GM18517 (cell line): Measurements from ENCODE around the gene RAB3C.

Experiments
- ATAC-seq: cut with Tn5 transposase; IDR thresholded peaks from one replicate; pipeline ENCODE4 v1.9.1; 2021; ENCODE audit warnings: mild to moderate bottlenecking, moderate library complexity; ENCODE audit not compliant: unreplicated experiment

The RAB3C gene

GRCh38 chr5:58813855-58814254, 231.0 kb downstream of the RAB3C start:
- no peak for ATAC-seq

DNA sequence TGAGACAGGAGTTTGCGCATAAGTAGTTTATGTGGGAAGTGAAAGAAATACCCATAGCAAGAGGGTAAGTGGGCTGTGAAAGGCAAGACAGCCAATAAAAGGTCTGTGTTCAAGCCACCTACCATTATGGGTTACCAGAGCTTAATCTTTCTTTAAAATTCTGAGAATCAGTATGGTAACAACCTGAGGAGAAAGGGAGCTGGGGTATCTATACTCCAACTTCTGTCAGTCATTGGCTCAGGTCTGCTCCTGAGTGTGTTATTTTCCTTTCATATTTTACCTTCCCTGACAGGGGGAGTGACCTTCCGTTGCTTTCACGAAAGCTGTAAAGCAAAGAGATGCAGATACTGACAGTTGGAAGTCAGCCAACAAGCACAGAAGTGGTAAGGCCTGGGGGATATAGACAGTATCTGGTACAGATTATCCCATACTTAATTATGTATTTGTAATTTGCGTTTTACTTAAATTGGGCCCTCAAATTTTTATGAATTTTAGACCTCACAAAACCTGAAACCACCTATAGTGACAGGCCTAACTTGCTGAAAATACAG, 233.4 kb downstream of the RAB3C start:
- ATAC-seq: no peak

DNA sequence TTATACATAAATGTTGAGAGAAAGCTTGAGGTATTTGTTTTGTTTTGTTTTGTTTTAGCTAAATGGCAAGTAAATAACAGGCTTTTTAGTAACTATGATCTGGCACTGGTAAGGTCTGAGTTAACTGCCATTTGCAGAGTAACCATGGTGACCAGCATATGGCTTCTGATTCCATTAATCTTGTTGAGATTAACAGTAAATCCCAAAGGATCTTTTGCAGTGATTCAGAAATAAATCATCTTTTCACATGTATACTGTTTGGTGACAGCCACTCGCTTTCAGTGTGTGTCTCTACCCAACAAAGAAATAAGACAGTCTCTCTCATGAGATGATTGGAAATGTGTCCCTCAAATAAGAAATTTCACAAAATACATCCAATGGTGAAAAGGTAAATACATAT, 235.6 kb downstream of the RAB3C start:
- no peak for ATAC-seq

GRCh38 chr5:58825441-58825840, 242.6 kb downstream of the RAB3C start:
- ATAC-seq: no peak

DNA sequence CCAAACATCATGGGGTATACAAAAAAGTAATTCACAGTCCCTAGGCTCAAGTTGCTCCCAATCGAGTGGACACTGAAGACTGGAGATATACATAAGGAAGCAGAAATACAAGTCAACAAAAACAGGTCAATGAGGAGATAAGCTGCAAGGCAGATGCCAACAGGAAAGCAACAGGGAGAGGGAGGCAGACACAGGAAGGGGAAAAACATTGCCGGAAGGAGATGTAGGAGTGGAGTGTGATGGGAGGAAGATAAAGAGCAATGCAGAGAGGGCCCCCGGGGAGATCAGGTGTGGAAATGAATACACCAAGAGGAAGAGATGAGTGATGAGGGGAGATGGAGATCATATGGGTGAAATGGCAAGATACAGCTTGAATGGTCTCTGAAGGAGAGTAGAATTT, 243.0 kb downstream of the RAB3C start:
- ATAC-seq: no peak

GRCh38 chr5:58827463-58827862, 244.6 kb downstream of the RAB3C start:
- ATAC-seq: no peak

DNA sequence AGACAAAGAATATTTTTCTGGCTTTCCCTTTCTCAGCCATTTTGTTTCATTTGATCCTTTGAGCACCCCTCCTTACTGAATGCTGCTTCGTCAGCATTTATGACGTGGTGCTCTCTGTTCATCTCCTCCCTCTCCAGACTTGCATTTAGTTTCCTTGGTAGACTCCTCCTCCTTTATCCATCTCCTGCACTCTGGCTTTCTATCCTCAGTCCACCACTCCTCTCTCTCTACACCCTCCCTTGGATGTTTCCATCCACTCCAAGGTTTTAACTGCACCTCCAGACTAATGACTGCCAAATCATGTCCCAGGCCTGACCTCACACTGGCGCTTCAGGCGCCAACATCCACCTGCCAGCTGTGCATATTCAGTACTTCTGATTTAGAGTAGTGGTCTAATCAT, 245.4 kb downstream of the RAB3C start:
- no peak for ATAC-seq

DNA sequence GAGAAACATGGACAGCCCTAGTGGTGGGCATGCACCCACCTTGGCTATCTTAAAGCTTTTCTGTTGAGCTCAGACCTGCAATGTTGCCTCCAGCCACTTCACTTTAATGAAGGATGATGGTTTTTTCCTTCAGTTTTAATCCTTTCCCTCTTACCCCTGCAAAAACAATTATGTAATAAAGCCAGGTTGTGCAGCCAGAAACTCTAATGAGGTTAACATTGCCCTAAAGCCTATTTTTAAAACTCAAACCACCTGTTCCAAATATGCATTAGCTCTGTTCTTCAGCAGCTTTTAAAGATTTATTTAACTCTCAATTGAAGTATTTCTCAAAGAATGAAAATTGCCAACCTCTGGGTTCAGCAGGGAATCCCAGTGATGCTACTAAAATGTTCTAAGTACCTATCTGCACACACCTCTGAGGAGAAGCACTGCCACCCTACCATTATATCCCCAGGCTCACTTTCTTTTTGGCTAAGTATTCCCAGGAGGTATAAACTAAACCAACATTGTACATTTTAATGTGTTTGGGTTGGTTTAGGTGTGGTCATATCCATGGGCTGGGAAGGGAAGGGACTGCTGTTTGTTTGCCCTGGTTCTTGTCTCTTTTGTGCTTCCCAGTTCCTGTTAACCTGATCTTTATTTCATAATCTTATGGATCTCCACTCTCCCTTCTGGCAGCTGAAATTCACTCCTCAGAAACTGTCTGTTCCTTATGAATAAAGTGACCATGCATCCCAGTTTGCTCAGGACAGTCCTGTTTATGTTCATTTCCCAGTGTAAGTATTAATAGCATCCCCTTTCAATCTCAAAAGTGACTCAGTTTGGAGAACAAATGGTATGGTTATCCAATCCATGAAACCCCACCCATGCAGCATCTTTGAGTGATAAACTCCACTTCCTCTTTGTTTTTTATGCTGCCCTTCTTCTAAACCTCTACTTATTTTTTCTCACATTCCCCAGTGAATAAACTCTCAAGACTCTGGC, 251.7 kb downstream of the RAB3C start:
- ATAC-seq: no peak

DNA sequence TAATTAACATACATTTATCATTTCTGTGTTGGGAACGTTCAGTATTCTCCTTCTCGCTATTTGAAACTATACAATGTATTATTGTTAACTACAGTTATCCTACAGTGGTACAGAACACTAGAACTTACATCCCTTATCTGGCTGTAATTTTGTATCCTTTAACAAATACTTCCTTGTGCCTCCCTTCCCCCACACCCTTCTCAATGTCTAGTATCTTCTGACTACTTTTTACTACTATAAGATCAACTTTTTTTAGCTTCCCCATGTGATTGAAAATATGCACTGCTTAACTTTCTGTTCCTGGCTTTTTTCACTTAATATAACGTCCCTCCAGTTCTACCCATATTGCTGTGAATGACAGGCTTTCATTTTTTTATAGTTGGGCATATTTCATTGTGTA, 253.5 kb downstream of the RAB3C start:
- no peak for ATAC-seq

- ATAC-seq: no peak
Observed at GRCh38 chr5:58838729-58839128, 255.9 kb downstream of the RAB3C start.

GRCh38 chr5:58842852-58843251, 260.0 kb downstream of the RAB3C start:
- ATAC-seq: no peak

GRCh38 chr5:58844395-58844794, 261.5 kb downstream of the RAB3C start:
- no peak for ATAC-seq

DNA sequence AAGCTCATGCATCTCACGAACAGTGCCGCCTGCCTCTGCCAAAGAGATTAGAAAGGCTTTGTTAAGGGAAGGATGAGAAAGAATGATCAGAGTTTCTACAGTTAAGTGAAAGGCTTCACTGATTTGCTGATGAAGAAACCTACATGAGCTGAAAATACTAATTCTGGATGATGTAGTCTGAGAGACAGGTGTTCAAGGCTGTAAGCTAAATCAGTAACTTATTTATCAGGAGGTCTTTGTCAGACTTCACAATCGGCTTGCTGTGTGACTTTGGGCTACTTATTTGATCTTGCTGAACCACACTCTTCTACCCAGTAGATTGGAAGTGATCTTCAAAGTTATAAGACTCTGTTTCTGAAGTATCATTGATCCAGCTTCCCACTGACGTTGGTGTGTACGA, 264.2 kb downstream of the RAB3C start:
- no peak for ATAC-seq

DNA sequence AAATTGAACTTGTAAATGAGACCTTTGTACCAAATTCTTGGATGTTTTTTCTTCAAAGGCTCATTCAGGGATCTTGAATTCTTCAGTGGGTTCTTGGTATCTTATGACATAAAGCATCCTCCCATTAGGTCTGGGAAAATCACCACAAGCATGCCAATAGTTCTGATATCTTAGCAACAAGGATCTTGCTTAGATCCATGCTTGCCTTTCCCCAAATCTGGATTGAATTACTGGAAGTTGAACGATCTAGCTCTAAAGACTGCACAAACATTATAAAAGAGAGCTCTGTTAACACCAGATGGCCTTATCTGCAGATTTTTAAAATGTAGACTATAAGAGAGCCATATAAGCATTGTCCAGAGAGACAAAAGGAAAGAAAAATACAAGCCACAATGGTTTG, 266.3 kb downstream of the RAB3C start:
- ATAC-seq: no peak

GRCh38 chr5:58849921-58850667, 267.2 kb downstream of the RAB3C start:
- ATAC-seq: no peak

- ATAC-seq: no peak
Observed at GRCh38 chr5:58851153-58851552, 268.3 kb downstream of the RAB3C start.

- no peak for ATAC-seq
Observed at GRCh38 chr5:58851571-58851970, 268.7 kb downstream of the RAB3C start.

GRCh38 chr5:58852566-58852965, 269.7 kb downstream of the RAB3C start:
- ATAC-seq: no peak

DNA sequence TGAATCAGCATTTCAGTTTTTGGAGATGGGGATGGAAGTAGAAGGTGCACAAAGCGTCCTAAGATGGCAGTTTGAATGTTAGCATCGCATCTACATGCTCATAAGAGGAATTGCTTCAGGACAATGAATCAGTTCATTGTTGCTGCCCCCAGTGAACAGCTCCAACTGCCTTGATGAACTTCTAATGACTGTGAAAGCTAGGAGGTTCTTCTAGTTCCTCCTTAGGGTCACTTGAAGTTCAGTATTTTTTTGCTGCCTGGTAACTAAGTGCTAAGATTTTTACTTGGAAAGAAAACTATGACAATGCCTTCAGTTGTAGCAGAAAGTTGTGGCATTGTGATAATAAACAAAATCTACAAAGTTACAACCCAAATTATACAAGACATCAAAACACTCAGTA, 271.6 kb downstream of the RAB3C start:
- ATAC-seq: no peak

DNA sequence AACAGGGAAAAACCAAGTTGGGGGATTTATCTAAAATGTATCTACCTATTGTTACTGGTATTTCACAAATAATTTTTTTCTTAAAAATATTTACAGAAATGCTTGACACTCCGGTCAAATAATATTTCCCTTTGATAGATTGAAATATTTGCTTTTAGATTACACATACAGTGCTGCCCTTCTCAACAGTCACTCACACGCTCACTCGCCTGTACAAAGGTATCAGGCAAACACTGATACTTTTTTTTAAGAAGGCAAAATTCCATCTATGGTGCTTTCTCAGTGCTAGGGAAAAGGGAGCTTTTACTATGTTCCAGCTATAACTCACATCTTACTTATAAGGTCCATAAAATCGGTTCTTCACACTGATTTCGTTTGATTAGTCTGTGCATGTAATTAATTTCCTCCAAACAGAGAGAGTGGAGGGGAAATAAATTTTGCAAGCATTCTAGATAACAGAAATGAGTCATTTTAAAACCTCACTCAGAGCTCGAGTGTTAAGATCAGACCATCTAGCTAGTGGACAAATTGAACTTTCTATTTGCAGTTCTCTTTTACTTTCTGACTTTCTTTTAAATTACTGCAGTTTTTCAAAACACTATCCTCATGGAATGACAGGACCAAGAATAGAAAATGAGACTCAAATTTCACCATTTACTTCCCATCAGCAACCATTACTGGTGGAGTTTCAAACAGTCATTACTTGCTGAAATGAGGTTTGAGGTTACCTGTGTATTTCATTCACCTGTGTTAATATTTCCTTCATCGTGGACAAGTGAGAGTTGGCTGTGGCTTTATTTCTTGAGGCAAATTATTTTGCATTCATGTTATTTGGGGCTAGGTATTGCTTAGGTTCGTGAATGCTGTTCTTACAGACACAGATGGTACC, 273.2 kb downstream of the RAB3C start:
- ATAC-seq: no peak

DNA sequence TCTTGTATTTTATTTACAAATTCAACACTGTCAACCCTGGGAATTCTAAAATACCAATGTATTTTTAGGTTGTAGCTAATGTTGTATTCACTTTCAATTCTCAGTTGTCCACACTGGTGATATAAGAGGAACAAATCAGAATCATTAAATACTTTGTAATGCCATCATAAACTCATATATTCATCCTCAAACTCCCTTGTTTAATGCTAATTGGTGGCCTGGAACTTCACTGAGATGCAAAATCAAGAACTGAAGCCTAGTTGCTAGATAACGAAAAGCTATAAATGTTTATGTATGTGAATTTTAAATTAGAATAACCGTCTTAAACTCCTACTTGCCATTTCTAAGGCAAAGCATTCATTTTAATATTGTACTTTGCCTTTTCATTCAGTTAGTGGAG, 274.7 kb downstream of the RAB3C start:
- no peak for ATAC-seq
